GM12872 (cell line): ENCODE results near the gene DDX42.

Experiments used
- TF ChIP-seq, protein P1 (sequence below): IDR thresholded peaks from 3 replicates; pipeline ENCODE4 v1.5.1; 2011; ENCODE audit warnings: low read depth, mild to moderate bottlenecking, low read length, moderate library complexity; ENCODE audit not compliant: insufficient read depth

DDX42 gene

DNA sequence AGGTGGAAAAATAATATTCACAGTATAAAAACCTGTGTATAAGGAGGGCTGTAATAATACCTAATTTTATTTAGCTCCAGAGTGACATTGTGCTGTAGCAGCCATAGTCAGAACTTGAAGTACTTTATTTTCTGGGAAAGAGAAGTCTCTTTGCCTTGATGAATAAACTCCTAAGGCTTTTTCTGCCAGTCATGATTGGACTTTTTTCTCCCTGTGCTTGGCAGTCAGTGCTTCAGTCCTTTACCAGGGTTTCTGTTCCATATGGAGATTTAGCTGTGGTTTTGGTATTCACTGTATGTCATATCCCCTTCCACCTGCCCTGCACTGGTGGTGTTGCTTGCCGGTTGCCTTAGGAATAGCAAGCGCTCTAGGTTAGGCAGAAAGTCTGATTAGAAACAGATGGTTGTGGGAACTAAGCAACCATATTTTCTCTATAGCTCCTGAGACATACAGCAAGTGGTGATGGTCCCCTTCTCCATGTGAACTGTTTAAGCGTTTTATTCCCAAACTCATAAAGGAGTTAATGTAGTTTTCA is 24.7 kb downstream of the DDX42 start:
- TF ChIP-seq, protein P1, sequence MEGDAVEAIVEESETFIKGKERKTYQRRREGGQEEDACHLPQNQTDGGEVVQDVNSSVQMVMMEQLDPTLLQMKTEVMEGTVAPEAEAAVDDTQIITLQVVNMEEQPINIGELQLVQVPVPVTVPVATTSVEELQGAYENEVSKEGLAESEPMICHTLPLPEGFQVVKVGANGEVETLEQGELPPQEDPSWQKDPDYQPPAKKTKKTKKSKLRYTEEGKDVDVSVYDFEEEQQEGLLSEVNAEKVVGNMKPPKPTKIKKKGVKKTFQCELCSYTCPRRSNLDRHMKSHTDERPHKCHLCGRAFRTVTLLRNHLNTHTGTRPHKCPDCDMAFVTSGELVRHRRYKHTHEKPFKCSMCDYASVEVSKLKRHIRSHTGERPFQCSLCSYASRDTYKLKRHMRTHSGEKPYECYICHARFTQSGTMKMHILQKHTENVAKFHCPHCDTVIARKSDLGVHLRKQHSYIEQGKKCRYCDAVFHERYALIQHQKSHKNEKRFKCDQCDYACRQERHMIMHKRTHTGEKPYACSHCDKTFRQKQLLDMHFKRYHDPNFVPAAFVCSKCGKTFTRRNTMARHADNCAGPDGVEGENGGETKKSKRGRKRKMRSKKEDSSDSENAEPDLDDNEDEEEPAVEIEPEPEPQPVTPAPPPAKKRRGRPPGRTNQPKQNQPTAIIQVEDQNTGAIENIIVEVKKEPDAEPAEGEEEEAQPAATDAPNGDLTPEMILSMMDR, result no peak

DNA sequence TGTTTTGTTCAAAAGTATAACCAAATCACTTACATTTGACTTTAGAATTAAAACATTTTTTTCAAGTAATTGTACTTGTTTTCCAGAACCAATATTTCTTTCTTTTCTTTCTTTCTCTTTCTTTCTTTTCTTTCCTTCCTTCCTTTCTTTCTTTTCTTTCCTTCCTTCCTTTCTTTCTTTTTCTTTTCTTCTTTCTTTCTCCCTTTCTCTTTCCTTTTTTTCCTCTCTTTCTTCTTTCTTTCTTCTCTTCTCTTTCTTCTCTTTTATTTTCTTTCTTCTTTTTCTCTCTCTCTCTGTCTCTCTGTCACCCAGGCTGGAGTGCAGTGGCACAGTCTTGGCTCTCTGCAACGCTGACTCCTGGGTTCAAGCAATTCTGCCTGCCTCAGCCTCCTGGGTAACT is 26.8 kb downstream of the DDX42 start:
- TF ChIP-seq, protein P1, result no peak

DNA sequence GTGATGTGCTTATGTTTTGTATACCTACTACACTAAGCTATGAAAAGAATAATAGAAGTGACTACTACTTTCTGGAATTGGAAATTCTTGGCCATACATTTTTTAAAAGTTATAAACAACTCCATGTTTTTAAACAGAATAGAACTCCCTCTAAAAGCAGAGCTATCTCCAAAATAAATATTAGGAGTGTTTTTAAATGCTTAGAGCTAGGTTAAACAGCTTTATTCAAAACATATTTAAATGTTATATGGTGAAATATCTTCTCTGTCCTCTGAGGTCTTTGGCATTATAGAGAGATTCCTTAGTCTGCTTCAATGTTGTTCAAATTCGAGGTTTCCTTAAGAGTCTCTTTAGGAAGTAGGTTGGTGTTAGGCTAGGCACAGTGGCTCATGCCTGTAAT is 30.4 kb downstream of the DDX42 start:
- TF ChIP-seq, protein P1, result no peak

DNA sequence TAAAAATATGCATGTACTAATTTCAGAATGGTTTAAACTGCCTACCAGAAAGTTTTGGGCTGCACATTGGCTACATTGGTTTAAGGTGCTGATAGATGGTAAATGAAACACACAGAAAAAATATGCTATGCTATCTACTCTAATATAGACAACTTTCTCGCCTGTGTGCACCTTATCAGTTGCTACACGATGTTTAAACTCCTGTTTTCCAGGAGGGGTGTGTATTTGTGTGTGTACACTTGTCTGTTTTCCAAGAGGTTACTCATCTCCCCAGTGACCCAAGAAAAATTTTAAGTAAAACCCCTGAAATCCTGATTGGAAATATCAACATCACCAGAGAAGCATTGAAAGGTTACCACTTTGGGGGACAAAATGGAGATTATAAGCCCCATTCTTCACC is 31.6 kb downstream of the DDX42 start:
- TF ChIP-seq, protein P1, result no peak

DNA sequence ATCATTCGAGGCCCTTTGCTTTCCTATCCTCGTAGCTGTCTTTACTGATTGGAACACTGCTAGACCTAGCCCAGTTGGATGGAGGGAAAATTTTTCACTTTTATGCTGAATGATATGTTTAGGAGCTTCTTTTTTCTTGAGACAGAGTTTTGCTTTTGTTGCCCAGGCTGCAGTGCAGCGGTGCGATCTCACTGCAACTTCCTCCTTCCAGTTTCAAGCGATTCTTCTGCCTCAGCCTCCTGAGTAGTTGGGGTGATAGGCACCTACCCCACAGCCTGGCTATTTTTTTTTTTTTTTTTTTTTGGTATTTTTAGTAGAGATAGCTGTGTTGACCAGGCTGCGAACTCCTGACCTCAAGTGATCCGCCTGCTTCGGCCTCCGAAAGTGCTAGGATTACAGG is 36.0 kb downstream of the DDX42 start:
- TF ChIP-seq, protein P1, result no peak

DNA sequence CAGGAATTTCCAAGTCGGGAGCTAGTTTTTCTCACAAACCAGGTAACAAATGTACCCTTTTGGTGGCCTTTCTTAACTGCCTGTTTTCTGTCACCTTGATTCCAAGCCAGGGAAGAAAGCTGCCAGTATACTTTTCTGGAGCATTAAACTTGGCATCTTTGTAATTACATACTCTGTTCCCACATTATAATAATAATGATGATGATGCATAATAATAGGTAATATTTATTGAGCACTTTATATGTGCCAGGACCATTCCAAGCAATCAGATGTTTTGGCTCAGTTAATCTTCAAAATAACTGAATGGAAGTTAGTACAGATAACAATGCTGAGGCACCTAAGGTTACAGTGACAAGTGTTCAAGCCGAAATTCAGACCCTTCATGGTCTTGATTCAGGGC is 42.2 kb downstream of the DDX42 start:
- TF ChIP-seq, protein P1, result no peak

DNA sequence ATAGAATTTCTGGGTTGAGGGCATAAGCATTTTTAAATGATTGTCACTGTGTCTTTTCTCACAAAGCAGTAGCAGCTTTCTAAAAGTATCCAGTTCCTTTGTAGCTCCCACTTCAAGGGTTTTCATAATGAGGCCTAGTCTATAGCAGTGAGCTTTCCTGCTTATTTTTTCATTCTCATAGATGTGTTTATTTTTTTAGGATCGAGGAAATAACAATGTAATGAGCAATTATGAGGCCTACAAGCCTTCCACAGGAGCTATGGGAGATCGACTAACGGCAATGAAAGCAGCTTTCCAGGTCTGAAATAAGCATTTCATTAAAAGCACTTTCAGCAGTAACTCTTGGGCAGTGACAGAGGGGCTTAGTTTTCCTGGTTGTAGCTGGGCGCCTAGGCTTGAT is 42.7 kb downstream of the DDX42 start:
- TF ChIP-seq, protein P1, result no peak

DNA sequence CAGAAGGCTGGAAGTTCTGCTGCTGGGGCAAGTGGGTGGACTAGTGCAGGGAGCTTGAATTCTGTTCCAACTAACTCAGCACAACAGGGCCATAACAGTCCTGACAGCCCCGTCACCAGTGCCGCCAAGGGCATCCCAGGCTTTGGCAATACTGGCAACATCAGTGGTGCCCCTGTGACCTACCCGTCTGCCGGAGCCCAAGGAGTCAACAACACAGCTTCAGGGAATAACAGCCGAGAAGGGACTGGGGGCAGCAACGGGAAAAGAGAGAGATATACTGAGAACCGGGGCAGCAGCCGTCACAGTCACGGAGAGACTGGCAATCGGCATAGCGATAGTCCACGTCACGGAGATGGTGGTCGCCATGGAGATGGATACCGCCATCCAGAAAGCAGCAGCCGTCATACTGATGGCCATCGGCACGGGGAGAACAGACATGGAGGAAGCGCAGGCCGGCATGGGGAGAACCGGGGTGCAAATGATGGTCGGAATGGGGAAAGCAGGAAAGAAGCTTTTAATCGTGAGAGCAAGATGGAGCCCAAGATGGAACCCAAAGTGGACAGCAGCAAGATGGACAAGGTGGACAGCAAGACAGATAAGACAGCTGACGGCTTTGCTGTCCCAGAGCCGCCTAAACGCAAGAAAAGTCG is 43.9 kb downstream of the DDX42 start:
- TF ChIP-seq, protein P1, result no peak
